LNCAP (cell line): ENCODE results near the gene PPFIA2.

Experiments used
- CTCF ChIP-seq: fragments of 450-650 bp; IDR thresholded peaks from 2 replicates; pipeline ENCODE4 v1.5.1; 2017; ENCODE audit warnings: mild to moderate bottlenecking

The PPFIA2 gene

GRCh38 chr12:81370456-81370855, 388.7 kb downstream of the PPFIA2 start:
- no peak for TF ChIP-seq CTCF

- TF ChIP-seq CTCF, result no peak
These were observed 390.0 kb downstream of the PPFIA2 start for GRCh38 chr12:81369175-81369574.

GRCh38 chr12:81365284-81365683, 393.9 kb downstream of the PPFIA2 start:
- no peak for TF ChIP-seq CTCF

GRCh38 chr12:81360916-81361315, 398.2 kb downstream of the PPFIA2 start:
- no peak for TF ChIP-seq CTCF

- TF ChIP-seq CTCF, result no peak
These were observed 399.4 kb downstream of the PPFIA2 start for GRCh38 chr12:81359736-81360135.

GRCh38 chr12:81354327-81354932, 404.7 kb downstream of the PPFIA2 start:
- no peak for TF ChIP-seq CTCF

GRCh38 chr12:81350309-81350708, 408.8 kb downstream of the PPFIA2 start:
- no peak for TF ChIP-seq CTCF

GRCh38 chr12:81347404-81347803, 411.7 kb downstream of the PPFIA2 start:
- TF ChIP-seq CTCF, result no peak
